SW 1271 (cell line): Measurements from ENCODE around the gene E2F2.

Experiments used
- DNase-seq, 2 experiments: peaks; one replicate each; lab custom pipeline; 2025; lab: John Stamatoyannopoulos, UW

E2F2 gene

GRCh38 chr1:23530747-23531561 lies at the start of gene E2F2:
E2F2 (minus strand) TSS chr1:23531233; CDS start chr1:23530793, 440 bp downstream.
- peak; percentile 44 to 79 for DNase-seq

- no peak for DNase-seq
These were observed 47.9 kb upstream of the E2F2 start for GRCh38 chr1:23578997-23579363.

GRCh38 chr1:23578311-23578996 lies 47.4 kb upstream of the E2F2 start:
- DNase-seq = no peak

GRCh38 chr1:23577056-23578004 lies 46.3 kb upstream of the E2F2 start:
- peak in 1 of 2 experiments; percentile 35 for DNase-seq

GRCh38 chr1:23576338-23577055 lies 45.5 kb upstream of the E2F2 start:
- DNase-seq = no peak

GRCh38 chr1:23575226-23575810 lies 44.3 kb upstream of the E2F2 start:
- no peak for DNase-seq

GRCh38 chr1:23574265-23574754 lies 43.3 kb upstream of the E2F2 start:
- DNase-seq = no peak

- no peak for DNase-seq
These were observed 42.6 kb upstream of the E2F2 start for GRCh38 chr1:23573574-23574182.

GRCh38 chr1:23571465-23571864 lies 40.4 kb upstream of the E2F2 start:
- no peak for DNase-seq

- no peak for DNase-seq
These were observed 39.1 kb upstream of the E2F2 start for GRCh38 chr1:23570001-23570691.

GRCh38 chr1:23568608-23569383 lies 37.8 kb upstream of the E2F2 start:
- DNase-seq = no peak

- DNase-seq = no peak
These were observed 37.1 kb upstream of the E2F2 start for GRCh38 chr1:23567996-23568607.

- DNase-seq = no peak
These were observed 36.6 kb upstream of the E2F2 start for GRCh38 chr1:23567629-23567995.

- no peak for DNase-seq
These were observed 35.3 kb upstream of the E2F2 start for GRCh38 chr1:23566304-23566703.

- no peak for DNase-seq
These were observed 34.7 kb upstream of the E2F2 start for GRCh38 chr1:23565776-23566175.

GRCh38 chr1:23564529-23565122 lies 33.6 kb upstream of the E2F2 start:
- DNase-seq = no peak

GRCh38 chr1:23563755-23564374 lies 32.8 kb upstream of the E2F2 start:
- DNase-seq = no peak

GRCh38 chr1:23563003-23563402 lies 32.0 kb upstream of the E2F2 start:
- no peak for DNase-seq
